PC-9 (cell line): ENCODE data around the gene MRPL14.

Experiments
- CTCF ChIP-seq: fragments of 200-600 bp; sonication (generic); conservative IDR thresholded peaks from 2 replicates; pipeline ENCODE4 v1.6.1; 2017; ENCODE audit warnings: mixed run types, antibody characterized with exemption, mild to moderate bottlenecking, moderate library complexity
- EZH2 ChIP-seq: fragments of 200-600 bp; sonication (generic); IDR thresholded peaks from 2 replicates; pipeline ENCODE4 v1.8.0; 2017; ENCODE audit warnings: antibody characterized with exemption, low read depth

- TF ChIP-seq CTCF (no peak), EZH2 (no peak)
Measured at GRCh38 chr6:44068607-44069296, 58.5 kb downstream of the MRPL14 start.
